ACC112 (cell line): ENCODE data around the gene USP8.
"Not testable (repeated sequence)": the region's sequence is repeated elsewhere in the genome, so short reads cannot be mapped to it uniquely, and the experiment has no call there.

Experiments
- H2AFZ ChIP-seq: fragments of 200-600 bp; sonication (generic); one replicate; pipeline ENCODE4 v1.6.0; 2017; ENCODE audit warnings: antibody characterized with exemption, low read length; ENCODE audit not compliant: unreplicated experiment
- H3K27ac ChIP-seq: fragments of 200-600 bp; sonication (generic); 2 replicates; pipeline ENCODE4 v1.5.1; 2014; ENCODE audit warnings: low read depth, mild to moderate bottlenecking, antibody characterized with exemption, low read length, moderate library complexity
- H3K27me3 ChIP-seq: fragments of 200-600 bp; sonication (generic); 2 replicates; pipeline ENCODE4 v1.6.1; 2014; ENCODE audit warnings: mild to moderate bottlenecking, antibody characterized with exemption, low read length, moderate library complexity, mixed read lengths; ENCODE audit not compliant: insufficient read depth
- H3K36me3 ChIP-seq: fragments of 200-600 bp; sonication (generic); 2 replicates; pipeline ENCODE4 v1.6.1; 2016; ENCODE audit warnings: mild to moderate bottlenecking, antibody characterized with exemption, low read length, moderate library complexity, mixed read lengths; ENCODE audit not compliant: insufficient read depth
- H3K4me1 ChIP-seq: fragments of 200-600 bp; sonication (generic); one replicate; pipeline ENCODE4 v1.6.1; 2016; ENCODE audit warnings: low read length, mixed read lengths; ENCODE audit not compliant: insufficient read depth, unreplicated experiment, control insufficient read depth
- H3K4me3 ChIP-seq: fragments of 200-600 bp; sonication (generic); 2 replicates; pipeline ENCODE4 v1.5.1; 2014; ENCODE audit warnings: mild to moderate bottlenecking, low read depth, low read length
- H3K79me2 ChIP-seq: fragments of 200-600 bp; sonication (generic); one replicate; pipeline ENCODE4 v1.6.0; 2016; ENCODE audit warnings: low read length; ENCODE audit not compliant: control insufficient read depth, unreplicated experiment, insufficient read depth

Gene USP8

GRCh38 chr15:50494547-50494946 is 70.3 kb downstream of the USP8 start:
- not testable (repeated sequence) for H2AFZ ChIP-seq, H3K27me3 ChIP-seq, H3K27ac ChIP-seq, H3K79me2 ChIP-seq, H3K4me1 ChIP-seq, H3K4me3 ChIP-seq
- H3K36me3 ChIP-seq: peaks cover 47% of the 10 kb centered on the region

DNA sequence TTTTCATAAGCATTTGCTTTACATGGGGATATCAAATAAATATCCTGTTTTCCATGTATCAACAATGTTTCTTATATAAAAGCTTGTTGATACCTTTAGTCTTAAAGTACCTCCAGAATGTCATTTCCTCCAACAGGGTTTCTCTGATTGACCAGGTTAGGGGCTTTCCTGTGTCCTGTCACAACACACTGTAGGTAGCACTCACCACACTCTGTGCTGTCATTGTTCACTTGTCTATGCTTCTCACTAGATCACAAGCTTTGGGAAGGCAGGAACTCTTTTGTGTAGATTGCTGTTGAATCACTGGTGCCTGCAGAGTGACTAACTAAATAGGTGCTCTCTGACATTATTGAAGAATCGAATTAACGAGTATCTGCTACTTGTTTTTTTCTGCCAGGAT is 72.5 kb downstream of the USP8 start:
- no peak overlapping the region for H3K27ac ChIP-seq
- no peaks in the 10 kb centered on the region for H3K27me3 ChIP-seq
- H2AFZ ChIP-seq: no peak overlapping the region
- H3K4me3 ChIP-seq: no peak overlapping the region
- no peaks in the 10 kb centered on the region for H3K79me2 ChIP-seq
- no peaks in the 10 kb centered on the region for H3K4me1 ChIP-seq
- peaks cover 46% of the 10 kb centered on the region for H3K36me3 ChIP-seq

DNA sequence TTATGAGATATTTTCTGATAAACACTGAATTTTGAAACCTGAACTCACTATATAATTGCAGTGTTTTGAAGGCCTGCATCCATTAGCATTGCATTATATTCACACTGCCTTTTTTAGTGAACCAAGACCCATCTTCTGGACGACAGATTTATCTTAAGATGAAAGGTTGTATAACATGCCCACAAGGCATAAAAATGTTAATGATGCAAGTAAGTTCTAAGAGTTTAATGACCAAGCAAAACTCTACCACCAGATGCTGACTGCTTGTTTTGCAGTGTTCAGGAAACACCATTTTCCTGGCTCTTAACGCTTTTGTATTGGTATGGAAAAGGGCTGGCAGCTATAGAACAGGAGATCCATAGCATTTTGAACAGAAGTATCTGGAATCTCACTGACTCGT is 76.1 kb downstream of the USP8 start:
- Histone ChIP-seq H3K27ac (no peak overlapping the region), H2AFZ (no peak overlapping the region), H3K79me2 (no peaks in the 10 kb centered on the region), H3K4me1 (no peaks in the 10 kb centered on the region), H3K36me3 (peaks cover 34% of the 10 kb centered on the region), H3K27me3 (no peaks in the 10 kb centered on the region), H3K4me3 (no peak overlapping the region)

DNA sequence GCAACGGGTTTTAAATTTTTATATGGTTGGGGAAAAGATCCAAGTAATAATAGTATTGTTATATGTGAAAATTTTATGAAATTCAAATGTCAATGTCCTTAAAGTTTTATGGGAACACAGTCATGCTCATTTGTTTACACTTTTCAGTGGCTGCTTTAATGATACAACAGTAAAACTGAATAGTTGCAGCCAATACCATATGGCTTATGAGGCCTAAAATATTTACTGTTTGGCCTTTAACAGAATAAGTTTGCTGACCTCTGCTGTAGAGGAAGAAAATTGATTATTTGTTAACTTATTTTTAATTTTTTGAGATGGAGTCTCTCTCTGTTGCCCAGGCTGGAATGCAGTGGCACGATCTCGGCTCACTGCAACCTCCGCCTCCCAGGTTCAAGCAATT is 77.6 kb downstream of the USP8 start:
- Histone ChIP-seq H3K27me3 (no peaks in the 10 kb centered on the region), H2AFZ (no peak overlapping the region), H3K27ac (no peak overlapping the region), H3K79me2 (no peaks in the 10 kb centered on the region), H3K4me1 (no peaks in the 10 kb centered on the region), H3K36me3 (peaks cover 30% of the 10 kb centered on the region), H3K4me3 (no peak overlapping the region)

DNA sequence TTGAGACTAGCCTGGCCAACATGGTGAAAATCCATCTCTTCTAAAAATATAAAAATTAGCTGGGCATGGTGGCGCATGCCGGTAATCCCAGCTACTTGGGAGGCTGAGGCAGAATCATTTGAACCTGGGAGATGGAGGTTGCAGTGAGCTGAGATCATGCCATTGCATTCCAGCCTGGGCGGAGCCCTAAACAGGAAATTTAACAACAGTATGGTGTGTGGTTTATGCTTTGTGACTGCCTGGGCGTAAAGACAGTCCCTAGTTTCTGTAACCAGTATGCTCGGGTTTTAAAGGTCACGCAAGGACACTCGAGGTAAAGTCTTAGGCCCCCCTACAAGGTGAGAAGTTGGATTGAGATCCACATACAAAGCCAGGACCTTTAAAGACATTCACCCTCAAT is 78.9 kb downstream of the USP8 start:
- Histone ChIP-seq H2AFZ (no peak overlapping the region), H3K36me3 (peaks cover 25% of the 10 kb centered on the region), H3K27me3 (no peaks in the 10 kb centered on the region), H3K4me1 (no peaks in the 10 kb centered on the region), H3K27ac (no peak overlapping the region), H3K79me2 (no peaks in the 10 kb centered on the region), H3K4me3 (no peak overlapping the region)

DNA sequence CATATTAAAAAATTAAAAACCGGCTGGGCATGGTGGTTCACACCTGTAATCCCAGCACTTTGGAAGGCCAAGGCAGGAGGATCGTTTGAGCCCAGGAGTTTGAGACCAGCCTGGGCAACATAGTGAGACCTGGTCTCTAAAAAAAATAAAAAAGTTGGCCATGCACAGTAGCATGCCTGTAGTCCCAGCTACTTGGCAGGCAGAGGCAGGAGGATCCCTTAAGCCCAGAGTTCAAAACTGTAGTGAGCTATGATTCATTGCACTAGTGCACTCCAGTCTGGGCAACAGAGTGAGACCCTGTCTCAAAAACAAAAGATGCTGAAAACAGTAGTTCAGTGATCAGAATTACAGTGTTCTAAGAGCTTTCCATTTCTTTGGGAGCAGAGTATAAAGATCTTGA is 81.5 kb downstream of the USP8 start:
- H3K27ac ChIP-seq, H3K4me1 ChIP-seq, H3K27me3 ChIP-seq, H3K79me2 ChIP-seq, H3K4me3 ChIP-seq, H2AFZ ChIP-seq, H3K36me3 ChIP-seq: not testable (repeated sequence)

- H3K4me1 ChIP-seq: no peaks in the 10 kb centered on the region
- H2AFZ ChIP-seq: no peak overlapping the region
- no peaks in the 10 kb centered on the region for H3K27me3 ChIP-seq
- H3K79me2 ChIP-seq: no peaks in the 10 kb centered on the region
- peaks cover 4% of the 10 kb centered on the region; the same call in 1 of the 2 replicates for H3K36me3 ChIP-seq
- H3K27ac ChIP-seq: no peak overlapping the region
- H3K4me3 ChIP-seq: no peak overlapping the region
Observed at GRCh38 chr15:50506121-50506520, 81.9 kb downstream of the USP8 start.

DNA sequence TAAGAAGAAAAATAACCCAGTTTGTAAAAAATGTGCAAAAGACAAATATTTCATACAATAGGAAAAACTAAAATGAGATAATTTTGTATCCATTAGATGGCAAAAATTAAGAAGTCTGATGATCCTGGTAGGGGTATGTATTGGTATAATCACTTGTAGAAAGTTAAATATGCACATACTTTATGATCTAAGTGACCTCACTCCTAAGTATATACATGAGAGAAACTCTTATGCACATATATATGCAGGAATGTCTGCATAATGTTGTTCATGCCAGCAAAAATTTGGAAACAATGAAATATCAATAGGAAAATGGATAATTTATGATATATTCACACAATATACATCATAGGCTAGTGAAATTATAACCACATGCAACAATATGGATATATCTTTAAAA is 88.8 kb downstream of the USP8 start:
- H3K36me3 ChIP-seq: no peaks in the 10 kb centered on the region
- no peaks in the 10 kb centered on the region for H3K79me2 ChIP-seq
- H3K27me3 ChIP-seq: no peaks in the 10 kb centered on the region
- no peak overlapping the region for H3K27ac ChIP-seq
- H2AFZ ChIP-seq: no peak overlapping the region
- no peak overlapping the region for H3K4me3 ChIP-seq
- H3K4me1 ChIP-seq: no peaks in the 10 kb centered on the region

DNA sequence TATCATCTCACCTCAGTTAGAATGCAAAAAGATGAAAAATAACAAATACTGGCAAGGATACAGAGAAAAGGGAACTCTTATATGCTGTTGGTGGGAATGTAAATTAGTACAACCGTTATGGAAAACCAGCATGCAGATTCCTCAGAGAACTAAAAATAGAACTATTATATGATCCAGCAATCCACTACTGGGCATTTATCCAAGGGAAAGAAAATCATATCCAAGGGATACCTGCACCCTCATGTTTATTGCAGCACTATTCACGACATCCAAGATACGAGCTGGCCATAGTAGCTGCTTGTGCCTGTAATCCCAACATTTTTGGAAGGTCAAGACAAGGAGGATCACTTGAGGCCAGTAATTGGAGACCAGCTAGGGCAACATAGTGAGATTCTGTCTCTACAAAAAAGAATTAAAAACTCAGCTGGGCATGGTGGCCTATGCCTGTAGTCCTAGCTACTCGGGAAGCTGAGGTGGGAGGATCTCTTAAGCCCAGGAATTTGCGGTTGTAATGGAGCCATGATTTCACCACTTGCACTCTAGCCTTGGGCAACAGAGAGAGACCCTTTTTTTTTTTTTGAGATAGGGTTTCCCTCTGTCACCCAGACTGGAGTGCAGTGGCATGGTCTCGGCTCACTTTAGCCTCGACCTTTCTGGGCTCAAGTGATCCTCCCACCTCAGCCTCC is 95.7 kb downstream of the USP8 start:
- H2AFZ ChIP-seq: no peak overlapping the region
- no peak overlapping the region for H3K27ac ChIP-seq
- H3K36me3 ChIP-seq: no peaks in the 10 kb centered on the region
- H3K4me3 ChIP-seq: no peak overlapping the region
- no peaks in the 10 kb centered on the region for H3K4me1 ChIP-seq
- H3K27me3 ChIP-seq: no peaks in the 10 kb centered on the region
- no peaks in the 10 kb centered on the region for H3K79me2 ChIP-seq

- Histone ChIP-seq H2AFZ (no peak overlapping the region), H3K27me3 (no peaks in the 10 kb centered on the region)
Observed at GRCh38 chr15:50523851-50524251, 99.6 kb downstream of the USP8 start.

DNA sequence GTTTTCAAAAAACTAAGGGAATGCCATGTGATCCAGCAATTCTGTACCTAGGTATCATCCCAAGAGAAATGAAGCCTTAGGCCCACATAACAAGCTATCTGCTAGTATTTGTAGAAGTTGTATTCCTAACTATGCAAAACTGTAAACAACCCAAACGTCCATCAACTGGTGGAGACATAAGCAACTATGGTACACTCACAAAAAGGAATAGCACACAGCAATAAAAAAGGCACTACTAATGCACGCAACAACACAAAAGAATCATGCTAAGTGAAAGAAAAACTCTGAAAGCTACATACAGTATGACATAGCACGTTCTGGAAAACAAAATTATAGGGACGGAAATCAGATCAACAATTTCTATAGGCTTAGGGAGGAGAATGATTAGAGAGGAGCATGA is 107.0 kb downstream of the USP8 start:
- H3K79me2 ChIP-seq: no peaks in the 10 kb centered on the region
- no peak overlapping the region for H2AFZ ChIP-seq
- no peaks in the 10 kb centered on the region for H3K4me1 ChIP-seq
- no peaks in the 10 kb centered on the region for H3K36me3 ChIP-seq
- H3K4me3 ChIP-seq: no peak overlapping the region
- no peaks in the 10 kb centered on the region for H3K27me3 ChIP-seq
- no peak overlapping the region for H3K27ac ChIP-seq

More at GRCh38 chr15:50523851-50524251, 99.6 kb downstream of the USP8 start:
- Histone ChIP-seq H3K4me1 (no peaks in the 10 kb centered on the region), H3K4me3 (no peak overlapping the region), H3K27ac (no peak overlapping the region), H3K36me3 (no peaks in the 10 kb centered on the region), H3K79me2 (no peaks in the 10 kb centered on the region)
